Neutrophil (primary cell): ENCODE data around the gene CCDC187.

Experiments used
- H3K27ac ChIP-seq: fragments of 200-600 bp; sonication (generic); 2 replicates; pipeline ENCODE4 v1.5.1; 2016; ENCODE audit warnings: mild to moderate bottlenecking, moderate library complexity
- H3K27me3 ChIP-seq: fragments of 200-600 bp; sonication (generic); 2 replicates; pipeline ENCODE4 v1.6.0; 2016; ENCODE audit warnings: mild to moderate bottlenecking
- H3K36me3 ChIP-seq: fragments of 200-600 bp; sonication (generic); 2 replicates; pipeline ENCODE4 v1.5.1; 2017
- H3K4me1 ChIP-seq, 2 experiments: fragments of 200-600 bp in 1 of 2; sonication (generic) in 1 of 2; 1 replicate in 1 of 2; 2 replicates in 1 of 2; pipeline versions ENCODE4 v1.5.1 to v1.6.1; 2013 to 2016; ENCODE audit warnings: low read depth in 1 of 2, low read length in 1 of 2, mild to moderate bottlenecking in 1 of 2, moderate library complexity in 1 of 2; ENCODE audit not compliant: control insufficient read depth in 1 of 2, insufficient read depth in 1 of 2
- H3K4me3 ChIP-seq, 2 experiments: fragments of 200-600 bp in 1 of 2; sonication (generic) in 1 of 2; 1 replicate in 1 of 2; 2 replicates in 1 of 2; pipeline ENCODE4 v1.5.1; 2013 to 2016; ENCODE audit warnings: low read depth in 1 of 2, low read length in 1 of 2, mild to moderate bottlenecking in 1 of 2, moderate library complexity in 1 of 2
- H3K9me3 ChIP-seq: fragments of 200-600 bp; sonication (generic); 2 replicates; pipeline ENCODE4 v1.5.1; 2016
- TF ChIP-seq, protein P1 (sequence below): fragments of 200-600 bp; sonication (generic); IDR thresholded peaks from 2 replicates; pipeline ENCODE4 v1.5.1; 2016; ENCODE audit warnings: antibody characterized with exemption

CCDC187 gene

DNA sequence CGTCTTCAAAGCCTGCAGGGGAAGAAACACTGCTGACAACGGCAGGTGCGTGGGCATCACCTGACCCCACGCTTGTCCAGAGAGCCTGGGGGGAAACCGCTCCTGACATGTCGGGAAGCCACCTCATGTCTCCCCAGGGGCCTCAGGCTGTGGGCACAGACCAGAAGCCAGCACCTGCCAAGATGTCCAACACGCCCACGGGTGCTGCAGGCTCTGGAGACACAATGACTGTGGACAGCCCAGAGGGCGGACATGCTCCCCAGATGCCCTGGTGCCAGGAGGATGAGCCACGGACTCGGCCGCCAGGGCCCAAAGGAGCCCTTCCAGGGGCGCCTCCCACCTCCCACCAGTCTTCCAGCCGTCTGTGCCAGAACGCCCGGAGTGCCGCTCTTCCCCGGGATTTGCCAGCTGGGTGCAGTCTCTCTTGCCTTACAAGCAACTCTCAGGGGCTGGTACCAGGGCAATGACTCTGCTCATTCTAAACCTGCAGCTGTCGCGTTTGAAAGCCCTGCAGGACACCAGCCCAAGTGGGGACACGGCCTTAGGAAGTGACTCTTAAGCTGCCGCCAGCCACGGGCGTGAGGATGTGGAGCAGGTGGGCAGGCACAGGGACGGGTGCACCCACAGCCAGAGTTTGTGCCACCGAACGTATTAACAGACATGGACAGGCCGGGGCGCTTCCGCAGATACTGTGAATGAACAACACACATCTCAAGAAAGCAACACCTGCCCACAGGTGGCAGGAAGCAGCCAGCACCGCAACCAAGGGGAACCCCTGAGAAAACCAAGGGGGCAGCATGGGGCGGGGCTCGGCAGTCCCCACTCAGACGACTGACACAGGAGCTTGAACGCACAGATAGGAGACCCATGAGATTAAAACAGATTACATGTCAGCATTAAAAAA, 92.2 kb downstream of the CCDC187 start:
- peaks cover 46% of the 10 kb centered on the region for H3K36me3 ChIP-seq
- H3K4me1 ChIP-seq = no peaks in the 10 kb centered on the region
- TF ChIP-seq, protein P1, sequence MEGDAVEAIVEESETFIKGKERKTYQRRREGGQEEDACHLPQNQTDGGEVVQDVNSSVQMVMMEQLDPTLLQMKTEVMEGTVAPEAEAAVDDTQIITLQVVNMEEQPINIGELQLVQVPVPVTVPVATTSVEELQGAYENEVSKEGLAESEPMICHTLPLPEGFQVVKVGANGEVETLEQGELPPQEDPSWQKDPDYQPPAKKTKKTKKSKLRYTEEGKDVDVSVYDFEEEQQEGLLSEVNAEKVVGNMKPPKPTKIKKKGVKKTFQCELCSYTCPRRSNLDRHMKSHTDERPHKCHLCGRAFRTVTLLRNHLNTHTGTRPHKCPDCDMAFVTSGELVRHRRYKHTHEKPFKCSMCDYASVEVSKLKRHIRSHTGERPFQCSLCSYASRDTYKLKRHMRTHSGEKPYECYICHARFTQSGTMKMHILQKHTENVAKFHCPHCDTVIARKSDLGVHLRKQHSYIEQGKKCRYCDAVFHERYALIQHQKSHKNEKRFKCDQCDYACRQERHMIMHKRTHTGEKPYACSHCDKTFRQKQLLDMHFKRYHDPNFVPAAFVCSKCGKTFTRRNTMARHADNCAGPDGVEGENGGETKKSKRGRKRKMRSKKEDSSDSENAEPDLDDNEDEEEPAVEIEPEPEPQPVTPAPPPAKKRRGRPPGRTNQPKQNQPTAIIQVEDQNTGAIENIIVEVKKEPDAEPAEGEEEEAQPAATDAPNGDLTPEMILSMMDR = no peak
- H3K4me3 ChIP-seq = no peak overlapping the region
- no peak overlapping the region for H3K27ac ChIP-seq
- no peaks in the 10 kb centered on the region for H3K27me3 ChIP-seq
- no peaks in the 10 kb centered on the region for H3K9me3 ChIP-seq

DNA sequence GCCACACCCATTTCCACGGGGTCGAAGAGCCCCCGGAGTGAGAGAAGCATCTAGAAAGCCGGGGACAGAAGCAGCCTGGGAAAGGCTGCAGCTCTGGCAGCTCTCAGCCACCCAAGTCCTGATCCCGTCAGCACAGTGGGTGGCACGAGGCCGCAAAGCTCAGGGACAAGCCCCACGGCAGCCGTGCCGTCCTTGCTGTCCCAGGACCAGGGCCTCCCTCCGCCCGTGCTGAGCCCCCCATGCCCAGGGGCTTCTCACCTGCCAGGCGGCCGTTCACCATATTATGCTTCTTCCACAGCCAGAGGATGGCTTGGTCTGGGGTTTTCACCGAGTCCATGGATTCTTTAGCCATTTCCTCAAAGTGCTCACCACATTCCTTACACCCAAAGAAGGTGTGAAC, 92.9 kb downstream of the CCDC187 start:
- TF ChIP-seq, protein P1 = no peak
- no peaks in the 10 kb centered on the region for H3K4me1 ChIP-seq
- H3K36me3 ChIP-seq = peaks cover 42% of the 10 kb centered on the region
- H3K4me3 ChIP-seq = no peak overlapping the region
- H3K27ac ChIP-seq = no peak overlapping the region
- H3K27me3 ChIP-seq = peaks cover 5% of the 10 kb centered on the region
- H3K9me3 ChIP-seq = no peaks in the 10 kb centered on the region

DNA sequence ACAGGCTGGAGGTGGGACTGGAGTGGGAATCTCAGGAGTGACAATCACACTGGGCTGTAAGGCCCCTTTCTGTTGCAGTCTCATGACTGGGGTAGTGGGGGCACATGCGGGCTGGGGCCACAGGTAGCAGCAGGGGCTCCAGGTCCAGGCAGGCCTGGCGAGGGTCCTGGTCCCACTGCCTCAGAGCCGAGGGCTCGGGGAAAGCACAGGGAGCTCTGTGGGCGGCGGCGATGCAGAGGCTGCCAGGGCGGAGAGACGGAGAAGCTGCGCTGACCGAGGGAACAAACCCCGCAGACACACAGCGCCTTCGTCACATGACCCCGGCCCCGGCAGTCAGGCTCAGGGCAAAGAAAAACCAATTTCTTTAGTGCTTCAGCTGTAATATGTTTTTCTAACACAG, 93.6 kb downstream of the CCDC187 start:
- peaks cover 42% of the 10 kb centered on the region for H3K36me3 ChIP-seq
- H3K27me3 ChIP-seq = peaks cover 12% of the 10 kb centered on the region

DNA sequence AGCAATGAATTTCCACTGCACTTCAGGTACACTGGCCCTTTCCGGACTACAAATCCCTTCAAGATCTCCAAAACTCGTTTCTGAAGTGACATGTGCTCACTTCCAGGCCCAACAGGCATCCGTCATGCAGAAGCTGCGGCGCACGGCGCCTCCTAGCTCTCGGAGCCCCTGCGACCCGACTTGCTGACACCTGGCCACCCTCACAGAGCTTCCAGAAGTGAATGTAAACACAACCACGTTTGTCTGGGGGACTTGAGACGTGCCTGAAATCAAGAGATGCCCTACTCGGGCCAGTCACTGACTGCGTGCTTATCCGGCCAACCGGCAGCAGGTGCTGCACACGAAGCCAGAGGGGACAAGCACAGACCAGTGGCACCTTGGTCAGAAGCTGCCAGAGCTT, 94.1 kb downstream of the CCDC187 start:
- Histone ChIP-seq H3K4me3 (no peak overlapping the region), H3K36me3 (peaks cover 39% of the 10 kb centered on the region), H3K9me3 (no peaks in the 10 kb centered on the region), H3K4me1 (no peaks in the 10 kb centered on the region), H3K27ac (no peak overlapping the region), H3K27me3 (peaks cover 17% of the 10 kb centered on the region)
- TF ChIP-seq, protein P1 = no peak

More for the DNA sequence above, 93.6 kb downstream of the CCDC187 start:
- TF ChIP-seq, protein P1 = no peak
- H3K4me1 ChIP-seq = no peaks in the 10 kb centered on the region
- H3K4me3 ChIP-seq = no peak overlapping the region
- no peaks in the 10 kb centered on the region for H3K9me3 ChIP-seq
- no peak overlapping the region for H3K27ac ChIP-seq

DNA sequence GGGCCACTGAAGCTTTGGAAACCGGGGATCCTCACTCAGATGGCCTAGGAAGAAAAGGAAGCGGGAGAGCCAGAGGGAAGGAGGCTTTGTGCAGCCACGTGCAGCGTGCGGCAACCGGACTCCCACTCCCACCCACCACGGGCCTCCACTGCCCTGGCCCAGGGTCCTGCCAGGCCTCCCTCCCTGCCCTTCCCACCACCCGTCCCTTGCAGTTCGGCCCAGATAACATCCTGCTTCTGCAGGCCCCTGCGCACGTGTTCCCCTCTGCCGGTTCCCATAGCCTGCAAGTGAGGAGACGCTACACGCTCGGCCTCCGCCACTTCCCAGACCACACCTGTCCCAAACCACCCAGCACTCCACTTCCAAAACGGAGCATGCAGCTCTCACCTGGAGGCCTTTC, 94.7 kb downstream of the CCDC187 start:
- Histone ChIP-seq H3K27me3 (peaks cover 23% of the 10 kb centered on the region), H3K4me3 (no peak overlapping the region), H3K4me1 (no peaks in the 10 kb centered on the region), H3K27ac (no peak overlapping the region), H3K9me3 (no peaks in the 10 kb centered on the region), H3K36me3 (peaks cover 34% of the 10 kb centered on the region)
- TF ChIP-seq, protein P1 = no peak
